Stimulated activated memory B cell treated with anti-CD40 and anti-IgM and Interleukin-4, amounts not matched to agents 10 μg/mL and 1 μg/mL and 100 μg/mL, for 72 hours (primary cell): Measurements from ENCODE around the gene AGO3.
"Not testable (repeated sequence)": the region's sequence is repeated elsewhere in the genome, so short reads cannot be mapped to it uniquely, and the experiment has no call there.

Source experiments
- ATAC-seq: fragments of 150-1000 bp; cut with Tn5 transposase; 2 replicates; pipeline ENCODE4 v1.10.0; 2021
- H3K27ac Mint-ChIP-seq: one replicate; pipeline ENCODE4 v1.8.0; 2022; ENCODE audit warnings: mild to moderate bottlenecking, mixed read lengths
- H3K27me3 Mint-ChIP-seq: one replicate; pipeline ENCODE4 v1.8.0; 2022; ENCODE audit warnings: mixed read lengths
- H3K36me3 Mint-ChIP-seq: one replicate; pipeline ENCODE4 v1.8.0; 2022; ENCODE audit warnings: mixed read lengths
- H3K4me1 Mint-ChIP-seq: one replicate; pipeline ENCODE4 v1.8.0; 2022; ENCODE audit warnings: mixed read lengths
- H3K4me3 Mint-ChIP-seq: one replicate; pipeline ENCODE4 v1.8.0; 2022; ENCODE audit warnings: mild to moderate bottlenecking, moderate library complexity, mixed read lengths
- H3K9me3 Mint-ChIP-seq: one replicate; pipeline ENCODE4 v1.8.0; 2022; ENCODE audit warnings: mixed read lengths

Gene AGO3

GRCh38 chr1:35930593-35931445, at the start of gene AGO3:
TSS of gene AGO3 (plus strand) at chr1:35931105. CDS start at chr1:35931427, 322 bp downstream.
- H3K4me1 Mint-ChIP-seq = peaks cover 30% of the 10 kb centered on the region
- no peaks in the 10 kb centered on the region for H3K9me3 Mint-ChIP-seq
- H3K36me3 Mint-ChIP-seq = no peaks in the 10 kb centered on the region
- peak within 1 kb of the TSS; percentile 90 for H3K4me3 Mint-ChIP-seq
- H3K27me3 Mint-ChIP-seq = no peaks in the 10 kb centered on the region
- H3K27ac Mint-ChIP-seq = peak within 1 kb of the TSS; percentile 91
- peak; percentile 96 for ATAC-seq

DNA sequence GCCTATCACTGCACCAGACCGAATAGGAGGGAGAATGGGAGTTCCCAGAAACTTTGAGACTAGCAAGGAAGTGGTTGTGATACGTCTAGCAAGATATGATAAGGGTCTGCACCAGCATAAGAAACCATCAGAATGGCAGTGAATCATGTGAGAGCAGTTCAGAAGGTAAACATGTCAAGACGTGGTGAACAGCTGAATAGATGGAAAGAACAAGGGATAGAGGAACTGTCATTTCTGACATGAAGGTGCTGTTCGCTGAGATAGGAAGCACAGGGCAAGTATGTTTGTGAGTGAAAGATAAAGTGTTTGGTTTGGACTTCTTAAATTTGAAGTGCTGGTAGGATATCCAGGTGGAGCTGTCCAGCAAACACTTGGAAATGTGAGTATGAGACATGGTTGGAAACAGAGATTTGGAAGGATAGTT, 49.0 kb upstream of the AGO3 start:
- Mint-ChIP-seq H3K27me3 (no peaks in the 10 kb centered on the region), H3K36me3 (no peaks in the 10 kb centered on the region), H3K9me3 (no peaks in the 10 kb centered on the region), H3K4me1 (peaks cover 36% of the 10 kb centered on the region), H3K27ac (no peak overlapping the region), H3K4me3 (peak overlapping the region; percentile 51)
- ATAC-seq = no peak

GRCh38 chr1:35882586-35882944, 48.3 kb upstream of the AGO3 start:
- peak overlapping the region; percentile 97 for H3K27ac Mint-ChIP-seq
- no peak for ATAC-seq
- H3K4me3 Mint-ChIP-seq = peak overlapping the region; percentile 51
- H3K27me3 Mint-ChIP-seq = no peaks in the 10 kb centered on the region
- peaks cover 43% of the 10 kb centered on the region for H3K4me1 Mint-ChIP-seq
- no peaks in the 10 kb centered on the region for H3K36me3 Mint-ChIP-seq
- no peaks in the 10 kb centered on the region for H3K9me3 Mint-ChIP-seq

GRCh38 chr1:35882945-35883634, 47.8 kb upstream of the AGO3 start, which contains the start of gene AGO1:
TSS of gene AGO1 (plus strand) at chr1:35883209. CDS start at chr1:35883422, 213 bp downstream.
- Mint-ChIP-seq H3K36me3 (no peaks in the 10 kb centered on the region), H3K27ac (peak within 1 kb of the TSS; percentile 97), H3K9me3 (no peaks in the 10 kb centered on the region), H3K4me3 (peak within 1 kb of the TSS; percentile 100), H3K4me1 (peaks cover 47% of the 10 kb centered on the region), H3K27me3 (no peaks in the 10 kb centered on the region)
- peak; percentile 94 for ATAC-seq

GRCh38 chr1:35883635-35884101, 47.2 kb upstream of the AGO3 start:
- peaks cover 4% of the 10 kb centered on the region for H3K36me3 Mint-ChIP-seq
- no peaks in the 10 kb centered on the region for H3K27me3 Mint-ChIP-seq
- peak overlapping the region; percentile 97 for H3K27ac Mint-ChIP-seq
- peak overlapping the region; percentile 100 for H3K4me3 Mint-ChIP-seq
- peak; percentile 13 for ATAC-seq
- H3K9me3 Mint-ChIP-seq = no peaks in the 10 kb centered on the region
- H3K4me1 Mint-ChIP-seq = peaks cover 52% of the 10 kb centered on the region

GRCh38 chr1:35884934-35885333, 46.0 kb upstream of the AGO3 start:
- Mint-ChIP-seq H3K27me3 (no peaks in the 10 kb centered on the region), H3K27ac (no peak overlapping the region), H3K4me3 (no peak overlapping the region), H3K9me3 (no peaks in the 10 kb centered on the region), H3K4me1 (peaks cover 56% of the 10 kb centered on the region), H3K36me3 (peaks cover 8% of the 10 kb centered on the region)
- no peak for ATAC-seq

- H3K4me3 Mint-ChIP-seq = no peak overlapping the region
- H3K9me3 Mint-ChIP-seq = no peaks in the 10 kb centered on the region
- H3K4me1 Mint-ChIP-seq = peaks cover 59% of the 10 kb centered on the region
- peak overlapping the region; percentile 73 for H3K27ac Mint-ChIP-seq
- no peak for ATAC-seq
- H3K36me3 Mint-ChIP-seq = peaks cover 12% of the 10 kb centered on the region
- no peaks in the 10 kb centered on the region for H3K27me3 Mint-ChIP-seq
These were observed 44.8 kb upstream of the AGO3 start for GRCh38 chr1:35885961-35886558.

DNA sequence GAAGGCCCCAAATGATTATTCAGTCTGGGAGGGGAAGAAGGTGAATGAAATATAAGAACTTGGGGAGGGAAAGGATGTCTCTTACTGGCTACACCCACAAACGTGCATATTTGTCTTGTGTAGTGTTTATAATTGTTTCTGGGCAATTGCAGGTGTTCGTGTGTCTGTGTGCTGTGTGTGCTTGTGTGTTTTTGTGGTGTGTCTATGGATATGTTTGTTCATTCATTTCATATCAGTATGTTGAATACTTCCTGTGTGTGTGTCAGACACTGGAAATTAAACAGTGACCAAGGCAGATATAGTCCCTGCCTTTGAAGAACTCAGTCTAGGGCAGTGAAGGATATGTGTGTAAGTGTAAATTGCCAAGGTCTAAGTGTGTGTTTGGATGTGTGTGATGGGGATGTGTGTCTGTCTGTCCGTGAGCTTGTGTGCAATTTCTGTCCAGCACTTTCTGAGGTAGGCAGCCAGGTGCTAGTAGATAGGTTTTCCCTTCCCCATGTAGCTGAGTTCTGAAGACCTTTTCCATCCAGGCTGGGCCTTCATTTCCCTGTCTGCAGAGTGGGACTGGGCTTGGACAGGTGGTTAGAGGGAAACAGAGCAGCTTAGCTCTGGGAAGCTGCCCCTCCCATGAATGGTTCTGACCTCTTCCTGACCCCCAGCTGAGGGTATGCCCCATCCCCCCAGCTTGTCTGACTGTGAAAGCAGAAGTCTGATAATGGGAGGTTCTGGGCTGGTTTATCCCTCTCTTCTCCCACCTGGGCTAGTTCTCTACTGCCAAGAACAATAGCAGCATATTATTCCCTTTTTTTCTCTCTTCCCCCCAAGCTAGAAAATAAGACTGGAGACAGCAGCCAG, 44.1 kb upstream of the AGO3 start:
- Mint-ChIP-seq H3K9me3 (no peaks in the 10 kb centered on the region), H3K36me3 (peaks cover 16% of the 10 kb centered on the region), H3K27me3 (no peaks in the 10 kb centered on the region), H3K4me1 (peaks cover 60% of the 10 kb centered on the region), H3K27ac (peak overlapping the region; percentile 73), H3K4me3 (peak overlapping the region; percentile 6)
- ATAC-seq = no peak

DNA sequence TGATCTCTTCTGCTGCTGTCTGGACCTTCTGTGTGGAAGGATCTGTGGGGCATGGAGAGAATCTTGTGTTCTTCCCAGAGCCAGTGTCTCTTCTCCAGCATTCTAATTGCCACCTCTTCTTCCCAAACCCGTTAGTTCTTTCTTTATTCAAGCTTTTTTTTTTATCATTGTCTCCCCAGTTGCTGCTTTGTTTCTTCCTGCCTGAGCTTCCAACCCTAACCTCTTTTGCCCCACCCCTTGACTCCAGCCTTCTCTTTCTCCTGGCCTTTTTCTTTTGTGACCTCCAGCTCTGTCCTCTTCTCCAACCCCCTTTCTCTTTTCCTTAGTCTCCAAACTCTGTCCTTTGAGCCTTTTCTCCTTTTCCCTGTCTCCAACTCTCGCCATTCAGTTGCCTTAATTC, 43.4 kb upstream of the AGO3 start:
- peak overlapping the region; percentile 73 for H3K27ac Mint-ChIP-seq
- no peaks in the 10 kb centered on the region for H3K27me3 Mint-ChIP-seq
- peaks cover 19% of the 10 kb centered on the region for H3K36me3 Mint-ChIP-seq
- H3K9me3 Mint-ChIP-seq = no peaks in the 10 kb centered on the region
- ATAC-seq = no peak
- H3K4me3 Mint-ChIP-seq = no peak overlapping the region
- H3K4me1 Mint-ChIP-seq = peaks cover 53% of the 10 kb centered on the region

DNA sequence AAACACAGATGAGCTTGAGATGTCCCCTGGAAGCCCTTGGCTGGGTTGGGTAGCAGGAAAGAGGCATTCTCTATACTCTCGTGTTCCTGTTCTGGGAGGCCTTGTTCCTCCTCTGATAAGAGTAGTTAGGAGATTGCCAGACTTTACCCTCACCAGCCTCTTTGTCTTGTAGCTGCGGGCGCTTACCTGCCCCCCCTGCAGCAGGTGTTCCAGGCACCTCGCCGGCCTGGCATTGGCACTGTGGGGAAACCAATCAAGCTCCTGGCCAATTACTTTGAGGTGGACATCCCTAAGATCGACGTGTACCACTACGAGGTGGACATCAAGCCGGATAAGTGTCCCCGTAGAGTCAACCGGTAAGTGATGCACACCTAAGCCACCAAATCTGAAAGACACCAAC, 42.6 kb upstream of the AGO3 start:
- Mint-ChIP-seq H3K4me3 (no peak overlapping the region), H3K4me1 (peaks cover 49% of the 10 kb centered on the region), H3K27me3 (no peaks in the 10 kb centered on the region), H3K27ac (peak overlapping the region; percentile 73), H3K36me3 (peaks cover 20% of the 10 kb centered on the region), H3K9me3 (no peaks in the 10 kb centered on the region)
- ATAC-seq = no peak

DNA sequence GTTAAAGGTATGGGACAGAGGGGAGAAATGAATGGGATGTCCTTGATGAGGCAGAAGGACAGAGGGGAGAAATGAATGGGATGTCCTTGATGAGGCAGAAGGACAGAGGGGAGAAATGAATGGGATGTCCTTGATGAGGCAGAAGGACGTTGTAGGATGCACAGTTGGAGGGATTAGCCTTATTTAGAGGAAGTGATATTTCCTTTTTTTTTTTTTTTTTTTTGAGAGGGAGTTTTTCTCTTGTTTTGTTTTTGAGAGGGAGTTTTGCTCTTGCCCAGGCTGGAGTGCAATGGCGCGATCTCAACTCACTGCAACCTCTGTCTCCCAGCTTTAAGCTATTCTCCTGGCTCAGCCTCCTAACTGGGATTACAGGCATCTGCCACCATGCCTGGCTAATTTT, 41.9 kb upstream of the AGO3 start:
- ATAC-seq, H3K27ac Mint-ChIP-seq, H3K4me3 Mint-ChIP-seq, H3K9me3 Mint-ChIP-seq, H3K27me3 Mint-ChIP-seq: not testable (repeated sequence)
- H3K4me1 Mint-ChIP-seq = peaks cover 48% of the 10 kb centered on the region
- peaks cover 20% of the 10 kb centered on the region for H3K36me3 Mint-ChIP-seq

DNA sequence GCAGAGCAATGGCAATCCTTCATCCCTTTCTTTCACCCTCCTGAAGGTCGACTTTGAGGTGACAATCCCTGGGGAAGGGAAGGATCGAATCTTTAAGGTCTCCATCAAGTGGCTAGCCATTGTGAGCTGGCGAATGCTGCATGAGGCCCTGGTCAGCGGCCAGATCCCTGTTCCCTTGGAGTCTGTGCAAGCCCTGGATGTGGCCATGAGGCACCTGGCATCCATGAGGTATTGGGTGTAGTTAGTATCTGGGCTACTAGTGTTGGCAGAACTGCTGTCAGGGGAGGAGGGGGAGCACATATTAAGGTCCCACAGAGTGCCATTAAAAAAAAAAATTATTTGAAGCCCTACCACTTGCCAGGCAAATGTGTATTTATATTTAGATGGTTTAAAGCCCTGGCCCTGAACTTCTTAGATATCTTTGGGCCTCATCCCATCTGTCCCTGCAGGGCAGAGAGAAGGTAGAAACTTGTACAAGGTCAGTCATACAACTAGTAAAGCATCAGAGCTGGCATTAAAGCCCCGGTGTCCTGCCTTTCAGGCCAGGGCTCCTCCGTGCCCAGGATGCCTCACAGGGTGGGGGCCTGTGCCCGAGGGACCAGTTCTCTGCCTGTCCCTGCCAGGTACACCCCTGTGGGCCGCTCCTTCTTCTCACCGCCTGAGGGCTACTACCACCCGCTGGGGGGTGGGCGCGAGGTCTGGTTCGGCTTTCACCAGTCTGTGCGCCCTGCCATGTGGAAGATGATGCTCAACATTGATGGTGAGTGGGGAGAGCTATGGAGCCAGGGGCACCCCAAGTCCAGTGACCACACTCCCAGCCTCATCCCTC, 37.6 kb upstream of the AGO3 start:
- H3K4me1 Mint-ChIP-seq = peaks cover 34% of the 10 kb centered on the region
- peak; percentile 32 for ATAC-seq
- peak overlapping the region; percentile 84 for H3K27ac Mint-ChIP-seq
- H3K4me3 Mint-ChIP-seq = no peak overlapping the region
- no peaks in the 10 kb centered on the region for H3K27me3 Mint-ChIP-seq
- peaks cover 29% of the 10 kb centered on the region for H3K36me3 Mint-ChIP-seq
- H3K9me3 Mint-ChIP-seq = no peaks in the 10 kb centered on the region

DNA sequence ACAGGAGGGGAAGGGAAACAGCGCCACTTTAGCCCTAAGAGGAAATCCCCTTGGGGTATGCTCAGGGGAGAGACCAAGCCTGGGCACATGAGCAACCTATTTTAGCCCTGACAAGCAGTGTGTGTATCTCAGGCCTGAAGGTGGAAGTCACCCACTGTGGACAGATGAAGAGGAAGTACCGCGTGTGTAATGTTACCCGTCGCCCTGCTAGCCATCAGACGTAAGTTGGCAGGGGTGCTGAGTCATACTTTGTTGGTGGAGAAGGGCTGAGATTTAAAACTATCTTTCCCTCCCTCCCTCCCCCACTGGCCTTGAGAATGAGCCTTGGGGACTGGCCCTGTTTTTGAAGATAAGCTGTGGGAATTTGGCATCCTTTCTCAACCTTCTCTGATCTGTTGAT, 36.7 kb upstream of the AGO3 start:
- no peak overlapping the region for H3K4me3 Mint-ChIP-seq
- no peaks in the 10 kb centered on the region for H3K9me3 Mint-ChIP-seq
- H3K27me3 Mint-ChIP-seq = no peaks in the 10 kb centered on the region
- peak; percentile 99 for ATAC-seq
- H3K27ac Mint-ChIP-seq = peak overlapping the region; percentile 84
- H3K36me3 Mint-ChIP-seq = peaks cover 28% of the 10 kb centered on the region
- H3K4me1 Mint-ChIP-seq = peaks cover 25% of the 10 kb centered on the region

DNA sequence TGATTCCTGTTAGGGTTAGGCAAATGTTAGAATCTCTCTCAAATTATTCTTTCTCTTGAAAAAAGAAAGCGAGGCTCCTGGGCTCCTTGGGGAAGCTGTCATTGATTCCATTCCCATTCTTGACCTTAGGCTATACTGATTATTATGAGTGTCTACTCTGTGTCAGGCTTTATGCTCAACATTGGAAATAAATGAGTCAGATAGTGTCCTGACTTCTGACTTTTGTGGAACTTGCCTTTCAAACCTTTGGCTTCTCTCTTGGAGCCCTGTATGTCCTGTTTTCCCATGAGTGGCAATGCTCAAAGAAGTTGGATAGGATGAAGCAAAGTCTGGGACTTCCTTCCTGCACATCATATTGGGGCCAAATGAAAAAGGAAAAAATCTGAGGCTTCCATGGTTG, 36.2 kb upstream of the AGO3 start:
- H3K4me1 Mint-ChIP-seq = peaks cover 25% of the 10 kb centered on the region
- H3K27ac Mint-ChIP-seq = peak overlapping the region; percentile 84
- no peak for ATAC-seq
- H3K27me3 Mint-ChIP-seq = no peaks in the 10 kb centered on the region
- H3K4me3 Mint-ChIP-seq = no peak overlapping the region
- H3K36me3 Mint-ChIP-seq = peaks cover 28% of the 10 kb centered on the region
- H3K9me3 Mint-ChIP-seq = no peaks in the 10 kb centered on the region
